Measurements from ENCODE around the gene TMA16. TPM values are rescaled to one million over a fixed set of nuclear protein-coding genes. Genes with fewer than 3 reads are reported as not detected.

Gene TMA16
- total RNA-seq, 1 donor from 2014 or later: 78.5 TPM

- no peaks in the 10 kb centered on the region for H4K20me1 ChIP-seq (ENCODE audit: low read depth)
- H3K27me3 ChIP-seq: no peaks in the 10 kb centered on the region
- TF ChIP-seq CTCF (IDR thresholded peaks at IDR 0.05) (no peak), EZH2 (IDR thresholded peaks at IDR 0.05) (no peak), EZH2phosphoT487 (IDR thresholded peaks at IDR 0.05) (no peak)
- H3K36me3 ChIP-seq: no peaks in the 10 kb centered on the region
- no peaks in the 10 kb centered on the region for H3K79me2 ChIP-seq (ENCODE audit: low read depth)
- no peaks in the 10 kb centered on the region for H3K9me3 ChIP-seq (ENCODE audit: low read depth)
- no peak overlapping the region for H2AFZ ChIP-seq (replicated peaks)
- no peak overlapping the region for H3K27ac Mint-ChIP-seq
- DNase-seq (ENCODE audit: low spot score): no peak
- no peaks in the 10 kb centered on the region for H3K4me1 Mint-ChIP-seq
- no peak overlapping the region for H3K4me3 Mint-ChIP-seq
- H3K9ac ChIP-seq: no peak overlapping the region
- no peaks in the 10 kb centered on the region for H3K9me3 Mint-ChIP-seq
- H3K4me1 ChIP-seq: no peaks in the 10 kb centered on the region
- H3K27me3 Mint-ChIP-seq (ENCODE audit: insufficient read depth, low read depth): peaks cover 3% of the 10 kb centered on the region
- no peak overlapping the region for H3K4me3 ChIP-seq
- H3K36me3 Mint-ChIP-seq: peaks cover 2% of the 10 kb centered on the region
- H3K27ac ChIP-seq: no peak overlapping the region
- no peak overlapping the region for H3K4me2 ChIP-seq
- no peaks in the 10 kb centered on the region for H3F3A ChIP-seq (ENCODE audit: low read depth)
Measured at GRCh38 chr4:163470391-163470790, 24.1 kb upstream of the TMA16 start.

DNA sequence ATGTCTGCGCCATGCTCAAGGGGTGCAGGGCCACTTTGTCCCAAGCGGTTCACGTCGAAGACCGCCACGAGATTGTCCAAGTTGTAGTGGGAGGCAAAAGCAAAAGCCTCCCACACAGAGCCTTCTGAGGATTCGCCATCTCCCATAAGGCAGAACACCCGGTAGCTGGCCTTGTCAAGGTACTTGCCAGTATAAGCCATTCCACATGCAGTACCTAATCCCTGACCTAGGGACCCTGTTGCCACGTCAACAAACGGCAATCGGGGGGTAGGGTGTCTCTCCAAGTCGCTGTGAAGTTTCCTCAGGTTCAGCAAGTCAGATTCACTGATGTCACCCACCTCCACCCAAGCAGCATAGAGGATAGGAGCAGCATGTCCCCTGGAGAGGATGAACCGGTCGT, 21.4 kb upstream of the TMA16 start:
- Histone ChIP-seq H3K27me3 (no peaks in the 10 kb centered on the region), H2AFZ (replicated peaks) (no peak overlapping the region), H4K20me1 (ENCODE audit: low read depth) (no peaks in the 10 kb centered on the region), H3K27ac (no peak overlapping the region), H3F3A (ENCODE audit: low read depth) (no peaks in the 10 kb centered on the region), H3K9me3 (ENCODE audit: low read depth) (no peaks in the 10 kb centered on the region), H3K4me3 (no peak overlapping the region), H3K4me2 (no peak overlapping the region), H3K4me1 (no peaks in the 10 kb centered on the region), H3K36me3 (no peaks in the 10 kb centered on the region), H3K9ac (no peak overlapping the region), H3K79me2 (ENCODE audit: low read depth) (no peaks in the 10 kb centered on the region)
- TF ChIP-seq EZH2 (IDR thresholded peaks at IDR 0.05) (no peak), EZH2phosphoT487 (IDR thresholded peaks at IDR 0.05) (no peak), CTCF (IDR thresholded peaks at IDR 0.05) (no peak)
- H3K9me3 Mint-ChIP-seq: no peaks in the 10 kb centered on the region
- H3K27me3 Mint-ChIP-seq (ENCODE audit: insufficient read depth, low read depth): peaks cover 3% of the 10 kb centered on the region
- DNase-seq (ENCODE audit: low spot score): no peak
- H3K27ac Mint-ChIP-seq: no peak overlapping the region
- H3K36me3 Mint-ChIP-seq: peaks cover 2% of the 10 kb centered on the region
- H3K4me1 Mint-ChIP-seq: no peaks in the 10 kb centered on the region
- H3K4me3 Mint-ChIP-seq: no peak overlapping the region

DNA sequence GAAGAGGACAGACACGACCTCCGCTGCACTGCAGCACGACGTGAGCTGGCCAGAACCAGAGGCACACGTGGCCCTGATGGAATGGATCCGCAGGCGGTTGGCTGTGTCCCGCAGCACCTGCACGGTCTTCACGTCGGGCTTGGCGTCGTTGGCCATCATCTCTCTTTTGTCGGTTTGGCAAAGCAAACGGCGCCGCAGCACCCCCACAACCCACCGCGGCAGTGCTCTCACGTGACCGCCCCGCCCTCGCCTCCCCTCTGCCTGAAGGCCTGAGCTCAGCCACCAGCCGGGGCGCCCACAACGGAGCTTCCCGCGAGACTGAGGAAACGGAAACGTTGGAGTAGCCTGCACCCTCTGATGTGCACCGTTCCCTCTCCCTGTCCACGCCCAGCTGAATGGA, 20.9 kb upstream of the TMA16 start, which contains the start of gene TKTL2:
Gene TKTL2 (minus strand): TSS at position 179 of the 400 bp plus-strand sequence. CDS start 20 bp downstream, at position 159.
- H3K79me2 ChIP-seq (ENCODE audit: low read depth): no peaks in the 10 kb centered on the region
- H3K9ac ChIP-seq: no peak within 1 kb of the TSS
- Mint-ChIP-seq H3K27ac (no peak within 1 kb of the TSS), H3K4me3 (no peak within 1 kb of the TSS), H3K4me1 (no peaks in the 10 kb centered on the region), H3K36me3 (peaks cover 2% of the 10 kb centered on the region), H3K27me3 (ENCODE audit: insufficient read depth, low read depth) (peaks cover 3% of the 10 kb centered on the region), H3K9me3 (no peaks in the 10 kb centered on the region)
- H3K36me3 ChIP-seq: no peaks in the 10 kb centered on the region
- no peaks in the 10 kb centered on the region for H3K4me1 ChIP-seq
- H3K27ac ChIP-seq: no peak within 1 kb of the TSS
- H3K4me2 ChIP-seq: no peak within 1 kb of the TSS
- TF ChIP-seq CTCF (IDR thresholded peaks at IDR 0.05): no peak
- TF ChIP-seq EZH2phosphoT487 (IDR thresholded peaks at IDR 0.05): no peak
- no peak for TF ChIP-seq EZH2 (IDR thresholded peaks at IDR 0.05)
- H4K20me1 ChIP-seq (ENCODE audit: low read depth): no peaks in the 10 kb centered on the region
- H3K27me3 ChIP-seq: no peaks in the 10 kb centered on the region
- H2AFZ ChIP-seq (replicated peaks): no peak within 1 kb of the TSS
- H3K4me3 ChIP-seq: no peak within 1 kb of the TSS
- no peak for DNase-seq (ENCODE audit: low spot score)
- H3K9me3 ChIP-seq (ENCODE audit: low read depth): no peaks in the 10 kb centered on the region
- H3F3A ChIP-seq (ENCODE audit: low read depth): no peaks in the 10 kb centered on the region

Measured in neural progenitor cell (in vitro differentiated cells).